ENCODE measurements around the gene FAM185A.

Gene FAM185A

GRCh38 chr7:102842284-102842683 lies 93.5 kb downstream of the FAM185A start:
- Histone ChIP-seq H3K9me3 (ENCODE audit: severe bottlenecking) (no peaks in the 10 kb centered on the region), H3K27ac (no peak overlapping the region), H3K27me3 (ENCODE audit: insufficient read depth, low read depth, severe bottlenecking) (no peaks in the 10 kb centered on the region), H3K4me3 (ENCODE audit: low read depth, low read length) (no peak overlapping the region), H3K36me3 (no peaks in the 10 kb centered on the region)
- DNase-seq = no peak
- TF ChIP-seq, protein P1, sequence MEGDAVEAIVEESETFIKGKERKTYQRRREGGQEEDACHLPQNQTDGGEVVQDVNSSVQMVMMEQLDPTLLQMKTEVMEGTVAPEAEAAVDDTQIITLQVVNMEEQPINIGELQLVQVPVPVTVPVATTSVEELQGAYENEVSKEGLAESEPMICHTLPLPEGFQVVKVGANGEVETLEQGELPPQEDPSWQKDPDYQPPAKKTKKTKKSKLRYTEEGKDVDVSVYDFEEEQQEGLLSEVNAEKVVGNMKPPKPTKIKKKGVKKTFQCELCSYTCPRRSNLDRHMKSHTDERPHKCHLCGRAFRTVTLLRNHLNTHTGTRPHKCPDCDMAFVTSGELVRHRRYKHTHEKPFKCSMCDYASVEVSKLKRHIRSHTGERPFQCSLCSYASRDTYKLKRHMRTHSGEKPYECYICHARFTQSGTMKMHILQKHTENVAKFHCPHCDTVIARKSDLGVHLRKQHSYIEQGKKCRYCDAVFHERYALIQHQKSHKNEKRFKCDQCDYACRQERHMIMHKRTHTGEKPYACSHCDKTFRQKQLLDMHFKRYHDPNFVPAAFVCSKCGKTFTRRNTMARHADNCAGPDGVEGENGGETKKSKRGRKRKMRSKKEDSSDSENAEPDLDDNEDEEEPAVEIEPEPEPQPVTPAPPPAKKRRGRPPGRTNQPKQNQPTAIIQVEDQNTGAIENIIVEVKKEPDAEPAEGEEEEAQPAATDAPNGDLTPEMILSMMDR (IDR thresholded peaks at IDR 0.05; ENCODE audit: low read depth, low read length) = no peak

DNA sequence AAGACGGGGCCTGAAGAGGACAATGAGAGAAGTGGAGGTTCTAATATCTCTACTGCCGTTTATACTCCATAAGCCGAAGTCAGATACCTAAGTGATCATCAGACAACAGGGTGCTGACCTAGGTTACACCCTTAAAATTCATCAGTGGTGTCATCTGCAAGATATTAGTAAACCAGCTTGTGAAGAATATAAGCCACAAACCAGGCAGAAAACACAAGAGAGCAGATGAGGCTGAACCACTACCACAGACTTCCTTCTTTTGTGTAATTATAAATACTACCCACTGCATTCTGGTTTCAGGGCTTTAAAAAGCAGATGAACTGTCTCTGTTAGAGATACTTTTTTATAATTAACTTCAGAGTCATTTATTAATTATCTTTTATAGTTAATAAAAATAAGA lies 95.1 kb downstream of the FAM185A start:
- TF ChIP-seq, protein P1 (IDR thresholded peaks at IDR 0.05; ENCODE audit: low read depth, low read length) = no peak
- no peak overlapping the region for H3K4me3 ChIP-seq (ENCODE audit: low read depth, low read length)
- no peaks in the 10 kb centered on the region for H3K27me3 ChIP-seq (ENCODE audit: insufficient read depth, low read depth, severe bottlenecking)
- no peaks in the 10 kb centered on the region for H3K36me3 ChIP-seq
- H3K9me3 ChIP-seq (ENCODE audit: severe bottlenecking) = no peaks in the 10 kb centered on the region
- DNase-seq = no peak
- H3K27ac ChIP-seq = no peak overlapping the region

DNA sequence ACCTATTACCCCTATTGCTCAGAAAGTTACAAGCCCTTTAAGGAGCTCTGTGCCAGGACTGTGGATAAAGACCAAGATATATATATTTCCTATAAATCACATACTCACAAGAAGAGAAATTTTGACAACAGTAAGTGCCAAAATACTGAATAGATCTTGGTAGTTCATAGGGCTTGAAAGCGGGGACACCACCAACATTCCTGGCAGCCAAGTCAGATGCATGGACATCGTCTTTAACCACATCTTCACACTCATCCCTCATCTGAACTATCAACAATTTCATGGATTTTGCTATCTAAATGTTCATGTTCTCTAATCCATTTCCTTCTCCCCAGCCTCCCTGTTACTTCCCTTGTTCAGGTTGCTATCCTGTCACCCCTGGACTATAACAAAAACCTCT lies 96.5 kb downstream of the FAM185A start:
- TF ChIP-seq, protein P1 (IDR thresholded peaks at IDR 0.05; ENCODE audit: low read depth, low read length) = no peak
- Histone ChIP-seq H3K4me3 (ENCODE audit: low read depth, low read length) (no peak overlapping the region), H3K9me3 (ENCODE audit: severe bottlenecking) (no peaks in the 10 kb centered on the region), H3K27ac (no peak overlapping the region), H3K36me3 (no peaks in the 10 kb centered on the region), H3K27me3 (ENCODE audit: insufficient read depth, low read depth, severe bottlenecking) (no peaks in the 10 kb centered on the region)
- DNase-seq = no peak

GRCh38 chr7:102849079-102849478 lies 100.3 kb downstream of the FAM185A start:
- Histone ChIP-seq H3K9me3 (ENCODE audit: severe bottlenecking) (no peaks in the 10 kb centered on the region), H3K27me3 (ENCODE audit: insufficient read depth, low read depth, severe bottlenecking) (no peaks in the 10 kb centered on the region), H3K4me3 (ENCODE audit: low read depth, low read length) (no peak overlapping the region), H3K36me3 (no peaks in the 10 kb centered on the region), H3K27ac (no peak overlapping the region)
- TF ChIP-seq, protein P1 (IDR thresholded peaks at IDR 0.05; ENCODE audit: low read depth, low read length) = no peak
- DNase-seq = no peak

DNA sequence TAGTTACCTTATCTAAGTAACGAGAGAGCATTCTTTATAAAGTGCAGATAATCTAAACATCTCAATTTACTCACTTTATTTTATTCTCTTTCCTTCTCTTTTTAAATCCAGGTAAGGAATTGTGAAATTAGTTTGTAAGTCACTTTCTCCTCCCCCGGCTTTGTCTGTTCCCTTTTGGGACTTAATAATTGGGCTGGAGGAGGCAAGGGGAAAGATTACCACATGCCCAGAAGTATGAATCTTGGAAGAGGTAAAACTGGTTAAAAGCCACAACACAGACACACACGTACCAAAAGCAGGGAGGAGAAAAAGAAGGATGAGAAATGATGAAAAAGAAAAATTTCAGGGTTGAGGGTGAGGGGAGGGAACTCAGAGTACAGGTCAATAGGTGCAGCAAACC lies 100.7 kb downstream of the FAM185A start:
- Histone ChIP-seq H3K27ac (no peak overlapping the region), H3K9me3 (ENCODE audit: severe bottlenecking) (no peaks in the 10 kb centered on the region), H3K4me3 (ENCODE audit: low read depth, low read length) (no peak overlapping the region), H3K27me3 (ENCODE audit: insufficient read depth, low read depth, severe bottlenecking) (no peaks in the 10 kb centered on the region), H3K36me3 (no peaks in the 10 kb centered on the region)
- no peak for DNase-seq
- TF ChIP-seq, protein P1 (IDR thresholded peaks at IDR 0.05; ENCODE audit: low read depth, low read length) = no peak

GRCh38 chr7:102856036-102856435 lies 107.2 kb downstream of the FAM185A start:
- TF ChIP-seq, protein P1 (IDR thresholded peaks at IDR 0.05; ENCODE audit: low read depth, low read length) = no peak
- Histone ChIP-seq H3K36me3 (no peaks in the 10 kb centered on the region), H3K9me3 (ENCODE audit: severe bottlenecking) (no peaks in the 10 kb centered on the region), H3K4me3 (ENCODE audit: low read depth, low read length) (no peak overlapping the region), H3K27ac (no peak overlapping the region), H3K27me3 (ENCODE audit: insufficient read depth, low read depth, severe bottlenecking) (no peaks in the 10 kb centered on the region)
- no peak for DNase-seq
